OCI-LY1 (cell line): Measurements from ENCODE around the gene TP53RK.

Experiments
- H2AFZ ChIP-seq: fragments of 200-600 bp; sonication (generic), shearing (Covaris generic); 2 replicates; pipeline ENCODE4 v1.6.0; 2014; ENCODE audit warnings: antibody characterized with exemption, mild to moderate bottlenecking, low read length
- H3F3A ChIP-seq: fragments of 200-600 bp; sonication (generic), shearing (Covaris generic); 2 replicates; pipeline ENCODE4 v1.6.0; 2014; ENCODE audit warnings: mild to moderate bottlenecking, antibody characterized with exemption, low read length, moderate library complexity; ENCODE audit not compliant: insufficient read depth
- H3K27ac ChIP-seq: fragments of 200-600 bp; sonication (generic); 2 replicates; pipeline ENCODE4 v1.5.1; 2014; ENCODE audit warnings: low read length, mixed run types, mild to moderate bottlenecking, low read depth; ENCODE audit not compliant: poor library complexity, severe bottlenecking
- H3K27me3 ChIP-seq: fragments of 200-600 bp; sonication (generic); 2 replicates; pipeline ENCODE4 v1.6.0; 2014; ENCODE audit warnings: antibody characterized with exemption, mild to moderate bottlenecking, low read length, moderate library complexity; ENCODE audit not compliant: insufficient read depth
- H3K36me3 ChIP-seq: fragments of 200-600 bp; sonication (generic); 2 replicates; pipeline ENCODE4 v1.6.1; 2014; ENCODE audit warnings: mild to moderate bottlenecking, antibody characterized with exemption, low read length, moderate library complexity, mixed read lengths; ENCODE audit not compliant: insufficient read depth
- H3K4me1 ChIP-seq: fragments of 200-600 bp; sonication (generic); 2 replicates; pipeline ENCODE4 v1.5.1; 2014; ENCODE audit warnings: mild to moderate bottlenecking, low read length, moderate library complexity; ENCODE audit not compliant: insufficient read depth, severe bottlenecking
- H3K4me2 ChIP-seq: fragments of 200-600 bp; sonication (generic), shearing (Covaris generic); 2 replicates; pipeline ENCODE4 v1.6.1; 2014; ENCODE audit warnings: low read length
- H3K4me3 ChIP-seq: fragments of 200-600 bp; sonication (generic); 2 replicates; pipeline ENCODE4 v1.5.1; 2014; ENCODE audit warnings: low read length, low read depth, mild to moderate bottlenecking, mixed read lengths; ENCODE audit not compliant: poor library complexity, severe bottlenecking
- H3K79me2 ChIP-seq: fragments of 200-600 bp; shearing (Covaris generic); 2 replicates; pipeline ENCODE4 v1.6.1; 2016; ENCODE audit warnings: mixed run types, low read length, mixed read lengths; ENCODE audit not compliant: insufficient read depth
- H3K9ac ChIP-seq: fragments of 200-600 bp; sonication (generic), shearing (Covaris generic); 2 replicates; pipeline ENCODE4 v1.6.1; 2014; ENCODE audit warnings: mild to moderate bottlenecking, low read length, mixed read lengths
- H3K9me2 ChIP-seq: fragments of 200-600 bp; sonication (generic), shearing (Covaris generic); 2 replicates; pipeline ENCODE4 v1.6.1; 2014; ENCODE audit warnings: low read depth, mild to moderate bottlenecking, low read length, mixed read lengths
- H3K9me3 ChIP-seq: fragments of 200-600 bp; shearing (Covaris generic); 2 replicates; pipeline ENCODE4 v1.6.1; 2014; ENCODE audit warnings: low read length, mixed read lengths
- H4K20me1 ChIP-seq: fragments of 200-600 bp; sonication (generic), shearing (Covaris generic); 2 replicates; pipeline ENCODE4 v1.6.0; 2016; ENCODE audit warnings: mild to moderate bottlenecking, low read length; ENCODE audit not compliant: insufficient read depth
- CTCF ChIP-seq: fragments of 200-600 bp; sonication (generic), shearing (Covaris generic); IDR thresholded peaks from 2 replicates; pipeline ENCODE4 v1.5.1; 2017; ENCODE audit warnings: mild to moderate bottlenecking, antibody characterized with exemption, low read length, moderate library complexity, mixed read lengths
- EZH2 ChIP-seq: fragments of 200-600 bp; sonication (generic), shearing (Covaris generic); IDR thresholded peaks from 2 replicates; pipeline ENCODE4 v1.8.0; 2017; ENCODE audit warnings: borderline replicate concordance, mixed run types, mild to moderate bottlenecking, antibody characterized with exemption, low read length, moderate library complexity, mixed read lengths

TP53RK gene

GRCh38 chr20:46706242-46706641 is 17.0 kb upstream of the TP53RK start:
- Histone ChIP-seq H3K4me1 (no peaks in the 10 kb centered on the region), H4K20me1 (no peaks in the 10 kb centered on the region), H3K27me3 (peaks cover 6% of the 10 kb centered on the region; the same call in 1 of the 2 replicates), H3F3A (no peaks in the 10 kb centered on the region), H3K27ac (no peak overlapping the region), H3K36me3 (no peaks in the 10 kb centered on the region; the same call in 1 of the 2 replicates), H3K9ac (no peak overlapping the region), H3K9me2 (no peaks in the 10 kb centered on the region), H3K9me3 (peaks cover 5% of the 10 kb centered on the region; the same call in 1 of the 2 replicates), H2AFZ (no peak overlapping the region), H3K79me2 (no peaks in the 10 kb centered on the region), H3K4me2 (no peak overlapping the region), H3K4me3 (no peak overlapping the region)
- TF ChIP-seq CTCF (no peak), EZH2 (no peak)

GRCh38 chr20:46705378-46705729 is 16.1 kb upstream of the TP53RK start:
- Histone ChIP-seq H3K9me2 (no peaks in the 10 kb centered on the region), H2AFZ (no peak overlapping the region)

GRCh38 chr20:46704714-46705377 is 15.6 kb upstream of the TP53RK start:
- no peaks in the 10 kb centered on the region for H3K9me2 ChIP-seq
- TF ChIP-seq CTCF = no peak
- TF ChIP-seq EZH2 = no peak
- no peak overlapping the region for H3K9ac ChIP-seq
- H4K20me1 ChIP-seq = no peaks in the 10 kb centered on the region
- no peak overlapping the region for H2AFZ ChIP-seq
- no peak overlapping the region for H3K27ac ChIP-seq
- H3K36me3 ChIP-seq = no peaks in the 10 kb centered on the region; the same call in 1 of the 2 replicates
- H3K79me2 ChIP-seq = no peaks in the 10 kb centered on the region
- no peaks in the 10 kb centered on the region for H3K4me1 ChIP-seq
- H3K4me2 ChIP-seq = no peak overlapping the region
- peaks cover 5% of the 10 kb centered on the region; the same call in 1 of the 2 replicates for H3K9me3 ChIP-seq
- no peaks in the 10 kb centered on the region for H3F3A ChIP-seq
- peaks cover 6% of the 10 kb centered on the region; the same call in 1 of the 2 replicates for H3K27me3 ChIP-seq
- no peak overlapping the region for H3K4me3 ChIP-seq

More at GRCh38 chr20:46705378-46705729, 16.1 kb upstream of the TP53RK start:
- Histone ChIP-seq H3K4me2 (no peak overlapping the region), H3F3A (no peaks in the 10 kb centered on the region), H3K4me1 (no peaks in the 10 kb centered on the region), H3K9me3 (peaks cover 5% of the 10 kb centered on the region; the same call in 1 of the 2 replicates), H3K36me3 (no peaks in the 10 kb centered on the region; the same call in 1 of the 2 replicates), H3K27ac (no peak overlapping the region), H3K79me2 (no peaks in the 10 kb centered on the region), H4K20me1 (no peaks in the 10 kb centered on the region), H3K9ac (no peak overlapping the region), H3K27me3 (peaks cover 6% of the 10 kb centered on the region; the same call in 1 of the 2 replicates), H3K4me3 (no peak overlapping the region)
- TF ChIP-seq EZH2 = no peak
- TF ChIP-seq CTCF = no peak
